GM23338 (cell line): ENCODE results near the gene MPPED1.

Source experiments
- CREB1 ChIP-seq: fragments of 250-450 bp; sonication (Bioruptor Pico); IDR thresholded peaks from 2 replicates; pipeline ENCODE4 v1.5.0; 2020; ENCODE audit warnings: low read depth, mild to moderate bottlenecking, moderate library complexity
- EZH2 ChIP-seq: fragments of 200-600 bp; sonication (generic); IDR thresholded peaks from one replicate; pipeline ENCODE4 v1.8.0; 2017; ENCODE audit warnings: antibody characterized with exemption, mild to moderate bottlenecking, low read depth; ENCODE audit not compliant: unreplicated experiment
- EZH2phosphoT487 ChIP-seq: fragments of 200-600 bp; sonication (generic); IDR thresholded peaks from one replicate; pipeline ENCODE4 v1.8.1; 2018; ENCODE audit warnings: antibody characterized with exemption; ENCODE audit not compliant: unreplicated experiment
- JUNB ChIP-seq: IDR thresholded peaks from one replicate; pipeline ENCODE4 v1.6.1; 2016; ENCODE audit warnings: antibody characterized with exemption; ENCODE audit not compliant: unreplicated experiment
- NANOG ChIP-seq: IDR thresholded peaks from 2 replicates; pipeline ENCODE4 v1.6.1; 2016; ENCODE audit warnings: antibody characterized with exemption, borderline replicate concordance
- POLR2AphosphoS5 ChIP-seq: IDR thresholded peaks from 2 replicates; pipeline ENCODE4 v1.6.1; 2016; ENCODE audit warnings: antibody characterized with exemption, low read depth
- STAT1 ChIP-seq: IDR thresholded peaks from one replicate; pipeline ENCODE4 v1.6.1; 2016; ENCODE audit warnings: antibody characterized with exemption; ENCODE audit not compliant: unreplicated experiment
- ZNF114 ChIP-seq: fragments of 250-450 bp; sonication (Bioruptor Pico); IDR thresholded peaks from 2 replicates; pipeline ENCODE4 v1.5.0; 2020; ENCODE audit warnings: mild to moderate bottlenecking, moderate library complexity
- TF ChIP-seq, protein P1 (sequence below), 2 experiments: fragments of 200-600 bp in 1 of 2; sonication (generic) in 1 of 2; conservative IDR thresholded peaks; 2 replicates each; pipeline versions ENCODE4 v1.5.1 to v1.6.1; 2016 to 2017; ENCODE audit warnings: antibody characterized with exemption in 2 of 2, low read depth in 2 of 2, mild to moderate bottlenecking in 2 of 2, moderate library complexity in 1 of 2
- TF ChIP-seq, protein P2 (sequence below): IDR thresholded peaks from one replicate; pipeline ENCODE4 v1.6.1; 2018; ENCODE audit warnings: antibody characterized with exemption; ENCODE audit not compliant: unreplicated experiment
- TF ChIP-seq, protein P3 (sequence below): IDR thresholded peaks from 2 replicates; pipeline ENCODE4 v1.6.1; 2016; ENCODE audit warnings: antibody characterized with exemption

DNA sequence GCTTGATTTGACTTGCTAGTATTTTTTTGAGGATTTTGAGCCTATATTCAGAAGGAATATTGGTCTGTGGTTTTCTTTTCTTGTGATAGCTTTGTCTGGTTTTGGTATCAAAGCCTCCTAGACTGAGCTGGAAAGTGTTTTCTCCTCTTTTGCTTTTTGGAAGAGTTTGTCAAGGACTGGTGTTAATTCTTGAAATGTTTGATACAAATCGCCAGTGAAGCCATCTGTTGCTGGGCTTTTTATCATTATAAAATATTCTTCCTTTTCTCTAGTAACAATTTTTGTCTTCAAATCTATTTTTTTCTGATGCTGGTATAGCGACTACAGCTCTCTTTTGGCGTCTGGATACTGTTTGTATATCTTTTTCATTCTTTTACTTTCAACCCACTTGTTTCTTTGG lies 45.2 kb downstream of the MPPED1 start:
- TF ChIP-seq EZH2 (no peak), EZH2phosphoT487 (no peak), POLR2AphosphoS5 (no peak), CREB1 (CRISPR knock-in tag) (no peak), JUNB (no peak), STAT1 (no peak), ZNF114 (CRISPR knock-in tag) (no peak), NANOG (no peak)
- TF ChIP-seq, protein P1, sequence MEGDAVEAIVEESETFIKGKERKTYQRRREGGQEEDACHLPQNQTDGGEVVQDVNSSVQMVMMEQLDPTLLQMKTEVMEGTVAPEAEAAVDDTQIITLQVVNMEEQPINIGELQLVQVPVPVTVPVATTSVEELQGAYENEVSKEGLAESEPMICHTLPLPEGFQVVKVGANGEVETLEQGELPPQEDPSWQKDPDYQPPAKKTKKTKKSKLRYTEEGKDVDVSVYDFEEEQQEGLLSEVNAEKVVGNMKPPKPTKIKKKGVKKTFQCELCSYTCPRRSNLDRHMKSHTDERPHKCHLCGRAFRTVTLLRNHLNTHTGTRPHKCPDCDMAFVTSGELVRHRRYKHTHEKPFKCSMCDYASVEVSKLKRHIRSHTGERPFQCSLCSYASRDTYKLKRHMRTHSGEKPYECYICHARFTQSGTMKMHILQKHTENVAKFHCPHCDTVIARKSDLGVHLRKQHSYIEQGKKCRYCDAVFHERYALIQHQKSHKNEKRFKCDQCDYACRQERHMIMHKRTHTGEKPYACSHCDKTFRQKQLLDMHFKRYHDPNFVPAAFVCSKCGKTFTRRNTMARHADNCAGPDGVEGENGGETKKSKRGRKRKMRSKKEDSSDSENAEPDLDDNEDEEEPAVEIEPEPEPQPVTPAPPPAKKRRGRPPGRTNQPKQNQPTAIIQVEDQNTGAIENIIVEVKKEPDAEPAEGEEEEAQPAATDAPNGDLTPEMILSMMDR (conservative IDR thresholded peaks at IDR 0.05; ENCODE audit: low read depth in 2 of 2), result no peak
- TF ChIP-seq, protein P2, sequence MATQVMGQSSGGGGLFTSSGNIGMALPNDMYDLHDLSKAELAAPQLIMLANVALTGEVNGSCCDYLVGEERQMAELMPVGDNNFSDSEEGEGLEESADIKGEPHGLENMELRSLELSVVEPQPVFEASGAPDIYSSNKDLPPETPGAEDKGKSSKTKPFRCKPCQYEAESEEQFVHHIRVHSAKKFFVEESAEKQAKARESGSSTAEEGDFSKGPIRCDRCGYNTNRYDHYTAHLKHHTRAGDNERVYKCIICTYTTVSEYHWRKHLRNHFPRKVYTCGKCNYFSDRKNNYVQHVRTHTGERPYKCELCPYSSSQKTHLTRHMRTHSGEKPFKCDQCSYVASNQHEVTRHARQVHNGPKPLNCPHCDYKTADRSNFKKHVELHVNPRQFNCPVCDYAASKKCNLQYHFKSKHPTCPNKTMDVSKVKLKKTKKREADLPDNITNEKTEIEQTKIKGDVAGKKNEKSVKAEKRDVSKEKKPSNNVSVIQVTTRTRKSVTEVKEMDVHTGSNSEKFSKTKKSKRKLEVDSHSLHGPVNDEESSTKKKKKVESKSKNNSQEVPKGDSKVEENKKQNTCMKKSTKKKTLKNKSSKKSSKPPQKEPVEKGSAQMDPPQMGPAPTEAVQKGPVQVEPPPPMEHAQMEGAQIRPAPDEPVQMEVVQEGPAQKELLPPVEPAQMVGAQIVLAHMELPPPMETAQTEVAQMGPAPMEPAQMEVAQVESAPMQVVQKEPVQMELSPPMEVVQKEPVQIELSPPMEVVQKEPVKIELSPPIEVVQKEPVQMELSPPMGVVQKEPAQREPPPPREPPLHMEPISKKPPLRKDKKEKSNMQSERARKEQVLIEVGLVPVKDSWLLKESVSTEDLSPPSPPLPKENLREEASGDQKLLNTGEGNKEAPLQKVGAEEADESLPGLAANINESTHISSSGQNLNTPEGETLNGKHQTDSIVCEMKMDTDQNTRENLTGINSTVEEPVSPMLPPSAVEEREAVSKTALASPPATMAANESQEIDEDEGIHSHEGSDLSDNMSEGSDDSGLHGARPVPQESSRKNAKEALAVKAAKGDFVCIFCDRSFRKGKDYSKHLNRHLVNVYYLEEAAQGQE, result no peak
- TF ChIP-seq, protein P3, sequence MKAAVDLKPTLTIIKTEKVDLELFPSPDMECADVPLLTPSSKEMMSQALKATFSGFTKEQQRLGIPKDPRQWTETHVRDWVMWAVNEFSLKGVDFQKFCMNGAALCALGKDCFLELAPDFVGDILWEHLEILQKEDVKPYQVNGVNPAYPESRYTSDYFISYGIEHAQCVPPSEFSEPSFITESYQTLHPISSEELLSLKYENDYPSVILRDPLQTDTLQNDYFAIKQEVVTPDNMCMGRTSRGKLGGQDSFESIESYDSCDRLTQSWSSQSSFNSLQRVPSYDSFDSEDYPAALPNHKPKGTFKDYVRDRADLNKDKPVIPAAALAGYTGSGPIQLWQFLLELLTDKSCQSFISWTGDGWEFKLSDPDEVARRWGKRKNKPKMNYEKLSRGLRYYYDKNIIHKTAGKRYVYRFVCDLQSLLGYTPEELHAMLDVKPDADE, result no peak
